HL-60/S4 (cell line): ENCODE results near the gene FASTKD2.

Source experiments
- in situ Hi-C: fragments of 300-500 bp; cut with MboI; formaldehyde crosslinking; loops from 2 replicates; pipeline ENCODE4 v1.14.3; 2022; ENCODE audit warnings: low sequenced_read_pairs

The FASTKD2 gene

DNA sequence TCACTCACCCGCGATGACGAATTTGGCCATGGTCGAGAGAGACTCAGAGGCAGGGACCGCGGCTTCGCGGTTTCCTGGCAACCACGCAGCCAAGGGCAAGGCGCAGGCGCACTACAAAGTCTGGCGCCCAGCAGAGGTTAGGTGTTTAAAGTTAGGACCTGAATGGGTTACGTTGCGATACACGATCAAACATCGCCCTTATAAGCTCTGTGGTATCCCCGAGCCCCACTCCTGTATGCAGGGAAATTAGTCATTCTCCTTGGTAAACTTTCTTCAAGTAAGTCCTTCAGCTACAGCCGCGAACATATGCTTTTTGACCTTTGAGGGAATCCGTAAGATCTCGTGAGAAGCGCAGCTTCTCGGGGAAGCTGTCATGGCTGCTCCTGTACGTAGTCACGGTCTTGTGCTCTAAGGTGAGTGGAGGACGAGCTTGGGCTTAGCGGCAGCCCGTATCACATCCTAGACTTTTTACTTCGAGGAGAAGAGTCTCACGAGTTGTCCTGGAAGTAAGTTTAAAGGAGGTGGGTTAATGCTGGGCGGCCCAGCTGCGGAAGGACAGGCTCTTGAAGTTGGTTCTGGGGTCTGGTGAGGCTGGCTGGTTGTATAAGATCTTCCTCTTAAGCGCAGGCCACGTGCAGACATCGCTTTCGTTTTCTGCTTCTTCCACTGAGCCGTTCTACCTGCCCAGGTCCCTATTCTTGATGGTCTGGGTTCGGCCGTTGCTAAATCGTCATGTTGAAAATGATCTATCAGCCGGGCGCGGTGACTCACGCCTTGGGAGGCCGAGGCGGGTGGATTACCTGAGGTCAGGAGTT is at the start of gene FASTKD2, which contains the start of gene MDH1B:
Gene FASTKD2 (plus strand): TSS at position 365 of the 815 bp plus-strand sequence. CDS start 1,088 bp downstream, outside the sequence.
Gene MDH1B (minus strand): TSS at position 87 of the 815 bp plus-strand sequence. CDS start 57 bp downstream, at position 30.
- in situ Hi-C loops = no loop called here

DNA sequence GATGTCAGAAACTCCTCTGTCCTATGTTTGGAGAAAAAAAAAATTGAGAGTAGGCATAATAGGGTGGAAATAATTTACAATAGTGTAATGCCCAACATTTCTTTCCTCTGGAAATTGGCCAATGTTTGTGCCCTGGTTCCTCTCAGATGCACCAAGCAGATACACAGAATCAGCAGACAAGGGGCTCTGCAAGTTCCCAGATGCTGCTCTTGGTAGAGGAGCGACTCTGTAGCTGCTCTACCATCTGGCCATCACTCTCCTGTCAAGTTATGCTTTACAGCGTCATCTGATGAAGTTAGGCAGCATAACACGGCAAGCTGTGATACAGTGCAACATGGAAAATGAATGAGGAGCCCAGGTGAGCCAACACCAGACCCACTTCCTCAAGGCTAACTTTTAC is 48.8 kb upstream of the FASTKD2 start:
- in situ Hi-C loops = no loop called here

DNA sequence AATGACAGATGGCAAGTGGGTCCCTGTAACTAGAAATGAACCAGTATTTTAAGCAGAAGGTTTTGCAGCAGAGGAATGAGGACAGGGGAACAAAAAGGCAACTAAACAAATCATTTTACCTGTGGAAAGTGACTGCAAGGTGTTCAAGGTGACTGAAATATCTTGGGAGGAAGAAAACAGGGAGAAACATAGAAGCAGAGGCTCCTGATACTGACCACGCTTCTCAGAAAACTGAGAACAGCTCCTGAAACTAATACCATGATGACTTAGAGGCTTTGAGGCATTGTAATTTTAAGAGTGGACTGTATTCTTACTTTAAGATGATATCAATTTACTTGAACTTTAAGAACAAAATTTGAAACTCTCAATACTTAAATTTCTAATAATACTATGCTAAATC is 47.1 kb upstream of the FASTKD2 start, which contains the start of gene DYTN:
Gene DYTN (minus strand): TSS at position 101 of the 400 bp plus-strand sequence. CDS start 117 bp downstream, outside the sequence.
- in situ Hi-C loops = no loop called here

DNA sequence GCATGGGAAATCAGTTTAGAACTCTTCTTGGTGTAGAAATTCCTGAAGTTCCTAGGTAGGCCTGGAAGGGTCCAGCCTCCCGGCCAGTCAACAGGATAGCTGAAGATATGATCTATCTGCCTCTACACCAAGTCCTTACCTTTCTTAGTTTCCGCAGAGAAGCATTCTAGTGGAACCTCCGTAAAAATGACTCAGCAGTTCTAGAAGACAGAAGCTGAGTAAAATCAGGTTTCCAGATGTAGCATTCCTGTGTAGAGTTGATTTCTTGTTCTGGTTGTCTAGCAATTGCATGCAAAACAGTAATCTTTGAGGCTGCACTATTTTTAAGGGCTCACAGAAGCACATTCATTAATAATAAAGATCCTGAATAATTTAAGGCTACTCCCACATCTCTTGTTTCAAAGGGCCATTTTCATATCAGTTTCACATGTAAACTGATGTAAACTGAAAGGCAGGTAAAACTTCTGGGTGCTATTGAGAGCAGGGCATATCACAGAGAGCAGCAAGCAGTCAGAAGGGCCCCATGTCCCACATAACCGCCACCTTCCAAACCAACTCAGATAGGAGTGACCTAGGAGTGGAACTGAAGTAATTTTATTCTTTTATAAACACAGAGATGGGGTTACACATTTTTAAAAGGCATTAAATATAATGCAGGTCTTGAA is 44.0 kb upstream of the FASTKD2 start:
- in situ Hi-C loops = no loop called here

DNA sequence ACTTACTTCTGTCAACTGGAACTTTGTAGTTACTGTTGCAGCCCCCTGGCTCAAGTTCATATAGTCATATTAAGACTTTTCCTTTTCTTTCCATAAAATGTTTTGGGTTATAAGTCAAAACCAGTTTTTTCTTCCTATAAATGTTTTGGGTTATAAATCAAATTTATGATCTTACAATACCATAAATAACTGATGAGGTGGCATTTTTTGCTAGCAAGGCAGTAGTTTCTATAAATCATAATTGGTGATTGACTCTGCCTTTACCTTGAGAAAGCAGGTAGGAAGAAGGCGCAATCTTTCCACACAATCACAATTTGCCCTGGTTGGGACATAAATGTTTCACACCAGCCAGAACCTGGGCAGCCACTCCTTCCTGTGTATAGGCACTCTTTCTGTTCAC is 42.1 kb upstream of the FASTKD2 start:
- in situ Hi-C loops = no loop called here

DNA sequence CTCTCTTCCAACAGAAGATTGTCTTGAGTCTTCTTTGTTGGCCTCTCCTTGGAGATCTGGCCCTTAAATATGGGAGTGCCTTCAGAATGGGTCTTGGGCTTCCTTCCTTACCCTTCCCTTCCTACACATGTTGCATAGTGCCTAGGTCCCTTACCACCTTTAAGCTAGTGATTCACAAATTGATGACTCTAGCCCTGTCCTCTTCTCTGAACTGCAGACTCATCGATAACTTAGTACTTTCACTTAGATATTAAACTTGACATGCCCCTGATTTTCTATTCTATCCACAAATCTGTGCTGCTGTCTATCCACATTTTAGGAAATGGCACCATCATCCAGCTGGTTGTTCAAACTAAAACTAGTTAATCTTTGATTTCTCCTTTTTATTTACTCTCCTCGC is 38.1 kb upstream of the FASTKD2 start:
- in situ Hi-C loops = no loop called here

DNA sequence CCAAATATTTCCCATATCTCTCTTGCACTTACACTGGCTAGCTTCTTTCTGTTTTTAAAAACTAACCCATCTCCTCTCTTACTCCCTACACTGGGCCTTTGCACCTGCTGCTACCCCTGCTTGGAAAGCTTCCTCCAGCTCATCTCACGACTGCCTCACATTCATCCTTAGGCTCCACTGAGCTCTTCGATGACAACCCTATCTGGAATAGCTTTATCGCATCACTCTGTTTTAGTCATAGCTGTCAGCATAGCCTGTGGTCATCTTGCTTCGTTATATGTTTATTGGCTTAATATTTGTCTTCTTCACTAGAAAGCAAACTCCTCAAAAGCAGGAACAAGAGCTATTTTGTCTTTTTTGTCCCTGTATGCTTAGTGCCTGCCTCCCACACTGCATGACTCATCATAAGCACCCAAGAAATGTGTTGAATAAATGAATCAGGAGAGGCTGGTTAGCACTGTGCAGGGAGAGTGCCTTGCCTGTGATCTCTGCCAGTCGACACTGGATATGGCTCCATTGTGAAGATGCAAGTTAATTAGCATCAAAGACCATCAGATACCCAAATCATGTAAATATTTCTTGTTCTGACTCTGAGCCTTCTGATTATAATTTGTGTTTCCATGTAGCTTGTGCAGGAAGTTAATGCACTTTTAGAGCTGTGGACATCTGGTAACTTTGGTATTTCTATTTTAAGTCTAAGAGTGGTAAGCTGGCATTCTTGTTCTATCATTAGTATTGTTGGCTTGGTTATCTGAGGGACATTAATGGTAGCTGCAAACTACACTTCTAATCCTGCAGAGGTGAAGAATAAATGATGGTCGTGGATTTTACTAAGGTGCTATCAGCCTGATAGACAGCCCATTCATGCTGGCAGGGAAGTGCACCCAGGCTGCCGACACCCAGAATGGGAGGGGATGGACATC is 36.9 kb upstream of the FASTKD2 start:
- in situ Hi-C loops = no loop called here

DNA sequence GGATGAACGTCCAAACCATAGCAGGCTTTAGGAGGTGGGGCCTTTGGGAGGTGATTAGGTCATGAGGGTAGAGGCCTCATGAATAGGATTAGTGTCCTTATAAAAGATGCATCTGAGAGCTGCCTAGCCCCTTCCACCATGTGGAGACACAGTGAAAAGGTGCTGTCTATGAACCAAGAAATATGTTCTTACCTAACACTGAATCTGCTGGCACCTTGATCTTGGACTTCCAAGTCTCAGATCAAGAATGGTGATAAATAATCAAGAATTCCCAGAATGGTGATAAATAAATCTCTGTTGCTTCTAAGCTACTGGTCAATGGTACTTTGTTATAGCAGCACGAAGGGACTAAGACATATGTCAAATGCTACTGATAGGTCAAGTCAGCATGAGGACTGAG is 32.1 kb upstream of the FASTKD2 start:
- in situ Hi-C loops = no loop called here

DNA sequence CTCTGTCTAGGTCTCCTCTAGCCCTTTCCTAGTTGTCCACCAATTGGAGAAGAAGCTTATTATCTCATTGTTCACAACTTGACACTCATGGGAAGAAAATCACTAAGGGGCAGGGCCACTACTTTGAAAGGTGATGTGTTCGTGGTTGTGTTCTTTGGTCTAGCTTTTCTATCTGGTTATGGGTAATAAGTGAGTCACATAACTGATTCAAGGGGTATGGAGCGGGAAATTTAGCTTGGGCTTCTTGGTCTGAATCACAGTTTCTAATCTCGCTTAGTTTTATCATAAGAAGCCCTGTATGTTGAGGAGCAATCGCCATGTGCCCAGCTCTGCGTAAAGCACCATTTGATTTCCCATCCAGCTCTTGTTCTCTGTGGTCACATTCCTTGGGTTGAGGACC is 28.5 kb upstream of the FASTKD2 start:
- in situ Hi-C loops = no loop called here

DNA sequence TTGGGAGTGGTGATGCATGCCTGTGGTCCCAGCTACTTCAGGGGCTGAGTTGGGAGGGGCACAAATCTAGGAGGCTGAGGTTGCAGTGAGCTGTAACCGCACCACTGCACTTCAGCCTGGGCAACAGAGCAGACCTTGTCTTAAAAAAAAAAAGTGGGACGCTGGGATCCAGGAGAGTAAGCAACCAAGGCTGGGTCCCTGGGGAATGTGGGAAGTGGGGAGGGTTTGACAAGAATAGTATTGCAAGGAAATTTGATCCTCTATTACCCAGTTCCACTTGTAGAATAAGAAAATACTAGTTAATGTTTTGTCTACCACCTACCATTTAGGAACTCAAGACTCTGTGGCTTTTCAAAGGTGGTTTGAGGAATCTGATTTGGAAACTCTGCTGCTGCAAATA is 26.1 kb upstream of the FASTKD2 start:
- in situ Hi-C loops = no loop called here

DNA sequence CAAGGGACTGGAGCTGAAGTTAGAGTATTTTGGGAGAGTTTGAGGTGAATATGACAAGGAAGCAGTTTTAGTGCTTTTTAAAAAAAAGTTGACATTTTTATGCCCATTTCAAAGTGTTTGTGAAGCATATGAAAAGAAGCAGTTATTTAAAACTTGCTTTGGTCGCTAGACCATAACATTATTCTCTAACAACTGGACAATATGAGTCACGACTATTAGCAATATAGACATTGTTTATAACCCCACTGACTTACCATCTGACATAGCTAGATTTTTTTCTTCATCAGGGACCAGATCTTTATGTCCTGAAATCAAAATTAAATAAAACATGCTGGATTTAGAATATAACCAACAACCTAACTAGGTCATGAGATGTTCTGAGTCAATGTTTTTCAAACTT is 24.6 kb upstream of the FASTKD2 start:
- in situ Hi-C loops = no loop called here

DNA sequence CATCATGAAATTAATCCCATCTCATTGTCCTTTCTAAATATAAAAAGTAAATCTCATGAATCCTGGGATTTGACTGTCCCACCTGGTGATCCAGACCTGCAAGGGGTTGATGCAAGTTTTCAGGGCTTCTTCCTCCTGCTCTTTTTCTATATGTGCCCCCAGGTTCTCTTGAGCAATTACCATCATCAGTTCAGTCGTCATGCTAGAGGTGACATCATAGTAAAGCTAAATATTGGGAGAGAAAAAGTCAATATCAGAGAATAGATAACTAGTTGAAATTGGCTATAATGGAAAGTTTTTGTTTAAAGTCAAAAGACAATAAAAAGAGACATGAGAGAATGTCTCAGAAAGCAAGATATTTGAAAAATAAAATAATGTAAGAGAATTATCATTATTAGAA is 8.6 kb upstream of the FASTKD2 start:
- in situ Hi-C loops = no loop called here

DNA sequence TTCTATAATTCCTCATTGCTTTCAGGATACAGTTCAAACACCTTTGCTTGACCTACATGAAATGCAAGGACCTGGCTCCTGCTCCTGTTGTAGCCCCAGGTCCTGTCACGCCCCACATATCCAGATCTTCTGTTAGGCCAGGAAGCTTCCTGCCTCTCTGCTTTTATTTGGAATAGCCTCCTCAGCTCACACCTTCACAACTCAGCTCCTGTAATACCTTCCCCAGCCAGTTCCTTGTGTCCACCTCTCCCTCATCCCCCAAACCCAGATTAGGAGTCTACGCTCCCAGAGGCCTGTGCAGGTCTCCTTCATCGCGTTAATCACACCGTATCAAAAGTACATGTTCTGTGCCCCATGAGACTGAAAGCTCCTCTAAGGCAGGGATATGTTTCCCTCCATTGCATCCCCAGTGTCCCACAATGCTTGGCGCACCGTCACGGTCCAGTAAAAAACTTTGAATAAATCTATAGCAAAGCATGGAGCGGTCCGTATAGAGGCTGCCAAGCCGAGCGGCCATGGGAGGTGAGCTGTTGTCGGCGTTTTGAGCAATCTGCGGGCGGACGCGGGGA is 649 bp upstream of the FASTKD2 start:
- in situ Hi-C loops = no loop called here

DNA sequence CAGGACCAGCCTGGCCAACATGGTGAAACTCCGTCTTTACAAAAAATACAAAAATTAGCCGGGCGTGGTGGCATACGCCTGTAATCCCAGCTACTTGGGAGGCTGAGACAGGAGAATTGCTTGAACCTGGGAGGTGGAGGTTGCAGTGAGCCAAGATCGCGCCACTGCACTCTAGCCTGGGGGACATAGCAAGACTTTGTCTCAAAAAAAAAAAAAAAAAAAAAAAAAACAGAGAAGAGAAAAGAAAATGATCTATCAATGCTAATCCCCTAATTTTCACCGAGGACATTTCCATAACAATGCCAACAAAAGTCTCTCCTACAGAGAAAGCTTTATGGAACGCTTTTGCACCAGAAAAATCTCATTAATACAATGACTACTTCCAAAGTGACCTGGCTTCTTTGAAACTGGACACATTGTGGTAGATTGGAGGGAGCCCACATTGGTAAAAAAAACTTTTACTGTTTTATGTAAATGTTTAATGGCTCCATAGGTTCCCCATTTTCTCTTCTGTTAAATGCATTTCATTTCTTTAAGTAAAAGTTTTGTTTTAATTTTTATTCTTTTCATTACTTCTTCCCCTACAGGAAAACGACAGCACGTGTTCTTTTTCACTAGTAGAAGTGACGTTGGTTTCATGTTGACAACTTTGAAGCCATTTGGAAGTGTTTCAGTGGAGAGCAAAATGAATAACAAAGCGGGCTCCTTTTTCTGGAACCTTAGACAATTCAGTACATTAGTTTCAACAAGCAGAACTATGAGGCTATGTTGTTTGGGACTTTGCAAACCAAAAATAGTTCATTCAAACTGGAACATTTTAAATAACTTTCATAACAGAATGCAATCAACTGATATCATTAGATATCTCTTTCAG is 888 bp downstream of the FASTKD2 start:
- in situ Hi-C loops = no loop called here

DNA sequence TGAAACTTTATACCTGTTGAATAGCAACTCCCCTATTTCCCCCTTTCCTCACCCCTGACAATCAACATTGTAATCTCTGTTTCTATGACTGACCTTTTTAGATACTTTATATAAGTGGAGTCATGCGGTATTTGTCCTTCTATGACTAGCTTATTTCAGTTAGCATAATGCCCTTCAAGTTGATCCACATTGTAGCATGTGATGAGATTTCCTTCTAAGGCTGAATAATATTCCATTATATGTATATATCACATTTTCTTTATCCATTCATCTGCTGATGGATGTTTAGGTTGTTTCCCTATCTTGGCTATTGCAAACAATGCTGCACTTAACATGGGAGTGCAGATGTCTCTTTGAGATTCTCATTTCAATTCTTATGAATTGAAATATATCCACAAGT is 9.5 kb downstream of the FASTKD2 start:
- in situ Hi-C loops = no loop called here

DNA sequence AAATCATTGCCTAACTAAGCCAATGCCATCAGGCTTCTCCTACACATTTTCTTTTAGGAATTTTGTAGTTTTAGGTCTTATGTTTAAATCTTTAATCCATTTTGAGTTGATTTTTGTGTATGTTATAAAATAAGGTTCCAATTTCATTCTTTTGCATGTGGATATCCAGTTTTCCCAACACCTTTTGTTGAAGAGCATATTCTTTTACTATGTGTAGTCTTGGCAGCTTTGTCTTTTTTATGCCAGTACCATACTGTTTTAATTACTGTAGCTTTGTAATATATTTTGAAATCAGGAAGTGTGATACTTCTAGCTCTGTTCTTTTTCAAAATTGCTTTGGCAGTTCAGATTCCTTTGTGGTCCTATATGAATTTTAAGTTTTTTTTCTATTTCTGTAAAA is 11.0 kb downstream of the FASTKD2 start:
- in situ Hi-C loops = no loop called here

DNA sequence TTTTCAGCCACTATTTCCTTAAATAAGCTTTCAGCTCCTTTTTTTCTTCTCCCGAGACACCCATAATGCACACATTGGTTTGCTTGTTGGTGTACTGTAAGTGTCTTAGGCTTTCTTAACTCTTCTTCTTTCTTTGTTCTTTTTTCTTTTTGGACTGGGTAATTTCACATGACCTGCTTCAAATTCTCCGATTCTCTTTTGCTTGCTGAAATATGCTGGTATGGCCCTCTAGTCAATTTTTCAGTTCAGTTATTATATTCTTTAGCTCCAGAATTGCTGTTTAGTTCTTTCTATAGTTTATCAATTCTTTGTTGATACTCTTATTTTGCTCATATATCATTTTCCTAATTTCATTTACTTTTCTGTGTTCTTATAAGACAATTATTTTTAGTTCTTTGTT is 15.3 kb downstream of the FASTKD2 start:
- in situ Hi-C loops = no loop called here

DNA sequence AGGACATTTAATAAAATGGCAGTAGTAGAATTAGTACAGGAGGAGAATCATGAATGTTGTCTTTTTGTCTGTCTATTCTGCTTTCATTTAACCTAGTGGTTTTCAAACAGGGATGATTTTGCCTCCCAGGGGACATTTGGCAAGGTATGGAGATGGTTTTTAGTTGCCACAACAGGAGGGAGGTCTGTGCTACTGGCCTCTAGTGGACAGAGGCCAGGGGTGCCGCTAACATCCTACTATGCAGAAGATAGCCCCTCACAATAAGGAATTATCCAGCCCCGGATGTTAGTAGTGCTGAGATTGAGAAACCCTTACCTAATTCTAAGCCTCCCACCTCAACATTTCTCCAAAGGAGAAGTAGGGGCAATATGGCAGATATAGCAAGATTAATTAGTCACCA is 18.3 kb downstream of the FASTKD2 start:
- in situ Hi-C loops = no loop called here

DNA sequence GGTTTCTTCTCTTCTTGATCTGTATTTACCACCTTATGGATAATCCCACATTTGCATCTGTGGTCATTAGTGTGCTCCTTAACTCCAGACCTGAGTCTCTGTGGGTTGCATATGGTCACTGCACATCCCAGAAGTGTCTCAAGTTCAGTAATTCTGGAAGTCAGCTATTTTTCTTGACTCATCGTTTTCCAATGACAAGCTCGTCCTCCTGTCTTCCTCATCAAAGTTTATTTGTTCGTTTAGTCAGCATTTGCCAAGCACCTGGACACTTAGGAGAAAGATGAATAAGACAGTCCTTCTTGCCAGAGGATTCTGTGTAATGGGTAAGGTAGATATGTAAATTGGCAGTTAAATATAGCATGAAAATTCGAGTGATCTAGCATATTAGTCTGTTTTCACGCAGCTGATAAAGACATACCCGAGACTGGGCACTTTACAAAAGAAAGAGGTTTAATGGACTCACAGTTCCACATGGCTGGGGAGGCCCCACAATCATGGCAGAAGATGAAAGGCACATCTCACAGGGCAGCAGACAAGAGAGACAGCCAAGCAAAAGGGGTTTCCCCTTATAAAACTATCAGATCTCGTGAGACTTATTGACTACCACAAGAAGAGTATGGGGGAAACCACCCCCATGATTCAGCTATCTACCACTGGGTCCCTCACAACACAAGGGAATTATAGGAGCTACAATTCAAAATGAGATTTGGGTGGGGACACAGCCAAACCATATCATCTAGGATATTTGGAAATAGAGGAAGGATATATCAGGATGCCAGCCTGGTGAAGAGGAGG is 19.4 kb downstream of the FASTKD2 start:
- in situ Hi-C loops = no loop called here
